Measurements from ENCODE around the gene AATF.

AATF gene

DNA sequence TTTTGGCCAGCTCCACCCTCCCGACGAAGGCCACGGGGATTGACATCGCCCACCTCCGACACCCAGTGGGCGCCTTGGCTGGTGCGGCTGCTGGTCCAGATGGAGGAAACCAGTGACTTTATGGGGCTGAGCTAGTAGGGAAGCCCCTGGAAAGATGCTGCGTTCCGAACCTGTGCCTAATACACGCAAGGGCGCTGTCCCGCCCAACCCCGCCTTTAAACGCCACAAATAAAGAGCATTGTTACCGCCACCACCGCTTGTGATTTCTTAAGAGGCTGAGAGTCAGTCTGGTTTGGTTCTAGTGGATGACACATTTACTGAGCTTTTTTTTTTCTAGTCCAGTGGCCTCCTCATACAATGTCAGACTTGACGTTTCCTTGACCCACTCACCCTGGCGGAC, 107.9 kb downstream of the AATF start:
- DNase-seq (ENCODE audit: low spot score), result no peak
- TF ChIP-seq, protein P1, sequence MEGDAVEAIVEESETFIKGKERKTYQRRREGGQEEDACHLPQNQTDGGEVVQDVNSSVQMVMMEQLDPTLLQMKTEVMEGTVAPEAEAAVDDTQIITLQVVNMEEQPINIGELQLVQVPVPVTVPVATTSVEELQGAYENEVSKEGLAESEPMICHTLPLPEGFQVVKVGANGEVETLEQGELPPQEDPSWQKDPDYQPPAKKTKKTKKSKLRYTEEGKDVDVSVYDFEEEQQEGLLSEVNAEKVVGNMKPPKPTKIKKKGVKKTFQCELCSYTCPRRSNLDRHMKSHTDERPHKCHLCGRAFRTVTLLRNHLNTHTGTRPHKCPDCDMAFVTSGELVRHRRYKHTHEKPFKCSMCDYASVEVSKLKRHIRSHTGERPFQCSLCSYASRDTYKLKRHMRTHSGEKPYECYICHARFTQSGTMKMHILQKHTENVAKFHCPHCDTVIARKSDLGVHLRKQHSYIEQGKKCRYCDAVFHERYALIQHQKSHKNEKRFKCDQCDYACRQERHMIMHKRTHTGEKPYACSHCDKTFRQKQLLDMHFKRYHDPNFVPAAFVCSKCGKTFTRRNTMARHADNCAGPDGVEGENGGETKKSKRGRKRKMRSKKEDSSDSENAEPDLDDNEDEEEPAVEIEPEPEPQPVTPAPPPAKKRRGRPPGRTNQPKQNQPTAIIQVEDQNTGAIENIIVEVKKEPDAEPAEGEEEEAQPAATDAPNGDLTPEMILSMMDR (IDR thresholded peaks at IDR 0.05; ENCODE audit: extremely low read depth, insufficient read depth, missing control alignments), result no peak
- in situ Hi-C loops (cut with MboI; ENCODE audit: low pct_unique_long_range_greater_than_20kb, low sequenced_read_pairs, unreplicated experiment), result no loop called here

DNA sequence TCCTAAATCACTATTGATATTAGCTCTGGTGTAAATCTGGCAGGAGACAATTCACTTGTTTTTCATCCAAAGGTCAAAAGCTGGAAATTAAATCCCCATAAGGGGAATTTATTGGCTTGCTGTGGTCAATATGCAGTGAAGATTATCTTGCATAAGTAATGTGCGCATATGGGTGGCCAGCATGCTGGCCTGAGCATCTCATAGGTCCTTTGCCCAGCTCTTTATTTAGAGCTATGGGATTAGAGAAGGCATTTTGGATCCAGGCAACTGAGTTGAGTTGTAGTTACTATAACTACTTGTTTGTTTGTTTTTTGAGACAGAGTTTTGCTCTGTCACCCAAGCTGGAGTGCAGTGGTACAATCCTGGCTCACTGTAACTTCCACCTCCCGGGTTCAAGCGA, 110.7 kb downstream of the AATF start:
- in situ Hi-C loops (cut with MboI; ENCODE audit: low pct_unique_long_range_greater_than_20kb, low sequenced_read_pairs, unreplicated experiment), result no loop called here
- DNase-seq (ENCODE audit: low spot score), result no peak
- TF ChIP-seq, protein P1 (IDR thresholded peaks at IDR 0.05; ENCODE audit: extremely low read depth, insufficient read depth, missing control alignments), result no peak

DNA sequence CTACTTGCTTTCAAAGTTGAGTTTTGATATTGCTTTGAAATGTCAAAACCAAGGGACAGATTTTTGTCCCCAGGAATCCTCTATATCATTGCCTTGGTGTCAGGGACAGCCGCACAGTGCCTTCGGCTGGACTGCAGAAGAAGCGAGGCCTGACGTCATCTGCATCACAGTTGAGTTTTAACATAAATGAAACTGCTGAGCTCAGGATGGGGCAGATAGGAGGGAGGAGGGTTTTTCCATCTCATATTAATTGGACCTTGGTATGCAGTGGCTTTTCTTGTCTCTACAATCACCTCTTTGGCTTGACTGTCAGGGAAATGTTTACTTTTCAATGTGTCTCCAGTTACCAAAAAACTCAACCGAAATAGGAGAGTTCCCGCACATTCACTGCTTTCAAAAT, 111.3 kb downstream of the AATF start:
- in situ Hi-C loops (cut with MboI; ENCODE audit: low pct_unique_long_range_greater_than_20kb, low sequenced_read_pairs, unreplicated experiment), result no loop called here
- TF ChIP-seq, protein P1 (IDR thresholded peaks at IDR 0.05; ENCODE audit: extremely low read depth, insufficient read depth, missing control alignments), result no peak
- DNase-seq (ENCODE audit: low spot score), result no peak

DNA sequence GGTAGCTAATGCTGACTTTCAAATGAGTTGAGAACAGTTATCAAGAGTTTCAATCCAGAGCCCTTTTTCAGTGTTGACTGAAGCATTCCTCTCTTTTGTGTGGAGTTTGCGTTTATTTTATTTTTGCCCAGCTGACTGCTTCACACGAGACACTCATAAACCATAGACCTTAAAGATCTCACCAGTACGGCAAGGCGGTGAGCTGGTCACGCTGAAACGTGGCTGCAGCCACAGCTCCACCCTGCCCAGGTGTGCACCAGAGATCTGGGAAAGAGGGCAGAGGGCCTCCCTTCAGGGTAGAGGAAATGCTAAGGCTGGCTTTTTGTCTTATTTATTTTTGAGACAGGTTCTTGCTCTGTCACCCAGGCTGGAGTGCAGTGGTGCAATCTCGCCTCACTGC, 112.2 kb downstream of the AATF start:
- in situ Hi-C loops (cut with MboI; ENCODE audit: low pct_unique_long_range_greater_than_20kb, low sequenced_read_pairs, unreplicated experiment), result no loop called here
- TF ChIP-seq, protein P1 (IDR thresholded peaks at IDR 0.05; ENCODE audit: extremely low read depth, insufficient read depth, missing control alignments), result no peak
- DNase-seq (ENCODE audit: low spot score), result no peak

DNA sequence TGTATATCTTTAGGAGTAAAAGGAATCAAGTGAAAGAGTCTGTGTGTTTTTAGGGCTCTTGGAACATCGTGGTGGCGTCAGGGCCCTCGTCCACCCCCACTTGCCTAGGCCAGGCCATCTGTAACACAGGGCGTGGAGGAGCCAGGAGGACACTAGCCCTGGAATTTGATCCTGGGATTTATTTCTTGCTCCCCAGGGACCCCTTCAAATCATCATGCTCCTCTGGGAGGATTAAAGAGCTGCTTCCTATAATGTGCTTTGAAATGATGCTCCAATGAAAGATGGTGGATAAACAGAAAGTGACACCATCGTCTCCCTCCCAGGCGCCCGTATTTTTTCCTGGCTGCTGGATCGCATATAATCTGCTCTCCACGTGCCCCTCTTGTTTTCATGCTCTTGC, 113.3 kb downstream of the AATF start:
- in situ Hi-C loops (cut with MboI; ENCODE audit: low pct_unique_long_range_greater_than_20kb, low sequenced_read_pairs, unreplicated experiment), result no loop called here
- DNase-seq (ENCODE audit: low spot score), result no peak
- TF ChIP-seq, protein P1 (IDR thresholded peaks at IDR 0.05; ENCODE audit: extremely low read depth, insufficient read depth, missing control alignments), result no peak

DNA sequence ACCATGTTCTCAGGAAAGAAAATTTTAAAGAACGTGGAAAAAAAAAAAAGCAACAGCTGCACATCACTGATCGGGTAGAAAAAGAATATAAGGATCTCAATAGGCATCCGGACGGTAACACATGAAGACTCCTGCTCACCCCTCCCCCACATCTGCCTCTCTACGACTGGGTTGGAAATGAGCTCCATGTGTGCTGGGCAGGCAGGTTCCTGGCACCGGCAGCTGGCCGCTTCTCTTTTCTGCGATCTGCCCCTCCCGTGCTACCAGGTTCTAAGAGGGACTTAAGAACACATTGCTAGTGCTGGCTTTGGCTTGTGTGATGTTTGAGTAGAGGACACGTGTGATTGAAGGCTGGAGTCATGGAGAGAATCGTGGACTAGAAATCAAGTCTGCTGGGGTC, 115.5 kb downstream of the AATF start:
- in situ Hi-C loops (cut with MboI; ENCODE audit: low pct_unique_long_range_greater_than_20kb, low sequenced_read_pairs, unreplicated experiment), result no loop called here
- DNase-seq (ENCODE audit: low spot score), result no peak
- TF ChIP-seq, protein P1 (IDR thresholded peaks at IDR 0.05; ENCODE audit: extremely low read depth, insufficient read depth, missing control alignments), result no peak

DNA sequence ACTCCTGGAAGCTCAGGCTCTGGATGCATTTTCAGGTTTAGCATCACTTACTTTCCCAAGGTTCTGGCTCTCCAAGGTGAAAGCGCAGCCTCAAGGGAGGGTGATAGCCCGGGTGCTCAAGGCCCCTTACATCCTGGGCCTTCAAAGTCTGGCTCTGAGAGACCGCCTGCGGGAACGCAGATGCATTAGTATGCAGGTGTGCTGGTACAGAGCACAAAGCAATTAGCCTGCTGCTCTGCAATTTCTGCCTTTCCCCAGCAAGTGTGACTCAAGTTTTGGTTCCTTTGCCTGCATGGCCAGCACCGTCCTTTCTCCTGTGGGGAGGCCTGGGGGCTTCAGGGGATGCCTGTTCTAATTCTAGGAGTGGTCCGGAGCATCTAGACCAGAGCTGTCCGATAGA, 116.2 kb downstream of the AATF start:
- no peak for DNase-seq (ENCODE audit: low spot score)
- in situ Hi-C loops (cut with MboI; ENCODE audit: low pct_unique_long_range_greater_than_20kb, low sequenced_read_pairs, unreplicated experiment), result no loop called here
- TF ChIP-seq, protein P1 (IDR thresholded peaks at IDR 0.05; ENCODE audit: extremely low read depth, insufficient read depth, missing control alignments), result no peak

All from GM13977 (cell line).